HepG2 (cell line): ENCODE measurements around the gene OR10A3. TPM values are rescaled to one million over a fixed set of nuclear protein-coding genes. Genes with fewer than 3 reads are reported as not detected.

Experiments used
- ASH2L ChIP-seq: fragments of 300-600, 200-600 bp; sonication (generic); IDR thresholded peaks from 2 replicates; pipeline ENCODE4 v1.7.0; 2017; ENCODE audit warnings: low read depth, mild to moderate bottlenecking, moderate library complexity, mixed read lengths, low read length; ENCODE audit not compliant: insufficient read length
- CHD4 ChIP-seq: fragments of 200-600 bp; sonication (generic); IDR thresholded peaks from 2 replicates; pipeline ENCODE4 v1.7.0; 2017; ENCODE audit warnings: mild to moderate bottlenecking, low read length, borderline replicate concordance
- FOXA1 ChIP-seq, 2 experiments: fragments of 450-650 bp in 1 of 2; sonication (generic) in 1 of 2; formaldehyde crosslinking in 1 of 2; IDR thresholded peaks; 2 replicates each; pipeline versions ENCODE4 v1.4.0 to v1.6.1; 2016 to 2020; ENCODE audit warnings: missing genetic modification reagents in 1 of 2
- GATAD2A ChIP-seq: IDR thresholded peaks from 2 replicates; pipeline ENCODE4 v1.6.1; 2016
- ZFP1 ChIP-seq: IDR thresholded peaks from 2 replicates; pipeline ENCODE4 v1.6.1; 2016
- ZNF556 ChIP-seq: sonication (generic); formaldehyde crosslinking; IDR thresholded peaks from 2 replicates; pipeline ENCODE4 v1.4.0; 2020; ENCODE audit warnings: mild to moderate bottlenecking, missing genetic modification reagents, borderline replicate concordance
- ZNF577 ChIP-seq: sonication (generic); formaldehyde crosslinking; IDR thresholded peaks from 2 replicates; pipeline ENCODE4 v1.4.0; 2020; ENCODE audit warnings: mild to moderate bottlenecking, low read depth, missing genetic modification reagents, borderline replicate concordance
- polyA plus RNA-seq, 8 experiments: library from polyadenylated mRNA; depleted of rRNA in 3 of 8; stranded (reverse) in 7 of 8; unstranded in 1 of 8; fragments of >200 nt; fragmentation: Illumina TruSeq in 4 of 8; extraction: Trizol in 4 of 8; gene quantifications; 2 replicates each; pipeline versions ENCODE4 v1.2.1 to v1.2.3, GENCODE V29; 2011 to 2016; ENCODE audit warnings: low read depth in 4 of 8, missing spikeins in 1 of 8, mixed read lengths in 1 of 8; ENCODE audit not compliant: insufficient read depth in 1 of 8
- total RNA-seq, 5 experiments: library from RNA; depleted of rRNA; stranded (reverse); fragments of >200 nt; fragmentation: Illumina TruSeq; extraction: Trizol; gene quantifications; 2 replicates each; pipeline ENCODE4 v1.2.3, GENCODE V29; 2016; ENCODE audit warnings: low read depth in 1 of 5
- TF ChIP-seq, protein P1 (sequence below): sonication (generic); formaldehyde crosslinking; IDR thresholded peaks from 2 replicates; pipeline ENCODE4 v1.5.0; 2020; ENCODE audit warnings: mild to moderate bottlenecking, missing genetic modification reagents, borderline replicate concordance
- TF ChIP-seq, protein P2 (sequence below): sonication (generic); formaldehyde crosslinking; IDR thresholded peaks from 2 replicates; pipeline ENCODE4 v1.4.0; 2020; ENCODE audit warnings: mild to moderate bottlenecking, missing genetic modification reagents
- TF ChIP-seq, protein P3 (sequence below): sonication (generic); formaldehyde crosslinking; IDR thresholded peaks from 2 replicates; pipeline ENCODE4 v1.4.0; 2020; ENCODE audit warnings: missing genetic modification reagents
- TF ChIP-seq, protein P4 (sequence below): sonication (generic); formaldehyde crosslinking; IDR thresholded peaks from 2 replicates; pipeline ENCODE4 v1.4.0; 2020; ENCODE audit warnings: missing genetic modification reagents
- TF ChIP-seq, protein P5 (sequence below): IDR thresholded peaks from 2 replicates; pipeline ENCODE4 v1.6.1; 2018; ENCODE audit warnings: missing genetic modification reagents, mild to moderate bottlenecking, missing compliant biosample characterization
- TF ChIP-seq, protein P6 (sequence below): sonication (generic); formaldehyde crosslinking; IDR thresholded peaks from 2 replicates; pipeline ENCODE4 v1.4.0; 2020; ENCODE audit warnings: missing genetic modification reagents

Gene OR10A3
- total and polyA plus RNA-seq, 2 of the 13 experiments (the other 11 are each of a cell fraction or from before 2014, with no cell fraction given) = not detected

DNA sequence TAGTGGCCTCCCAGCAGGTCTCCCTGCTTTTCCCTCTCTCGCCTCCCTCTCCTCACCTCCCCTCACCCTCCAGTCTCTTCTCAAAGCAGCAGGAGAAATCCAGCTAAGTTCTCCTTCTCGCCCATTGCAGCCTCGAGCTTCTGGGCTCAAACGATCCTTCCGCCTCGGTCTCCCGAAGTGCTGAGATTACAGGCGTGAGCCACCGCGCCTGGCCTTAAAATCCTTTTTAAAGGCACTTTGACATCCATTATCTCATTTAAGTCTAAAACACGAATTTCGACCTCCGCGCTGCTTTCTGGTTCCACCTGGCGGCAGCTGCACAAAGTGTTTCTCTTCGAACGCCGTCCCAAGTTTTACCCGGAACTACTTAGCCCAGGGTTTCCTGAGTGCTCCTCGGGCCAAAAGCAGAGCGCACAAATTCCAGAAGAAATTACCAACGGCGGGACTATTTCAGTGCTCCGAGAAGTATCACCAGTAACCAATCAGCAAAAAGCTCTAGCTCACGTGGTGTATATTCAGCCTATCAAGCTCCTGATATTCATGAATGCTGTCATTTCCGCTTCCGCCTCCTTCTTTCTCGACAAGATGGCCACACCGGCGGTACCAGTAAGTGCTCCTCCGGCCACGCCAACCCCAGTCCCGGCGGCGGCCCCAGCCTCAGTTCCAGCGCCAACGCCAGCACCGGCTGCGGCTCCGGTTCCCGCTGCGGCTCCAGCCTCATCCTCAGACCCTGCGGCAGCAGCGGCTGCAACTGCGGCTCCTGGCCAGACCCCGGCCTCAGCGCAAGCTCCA, 45.5 kb upstream of the OR10A3 start, which contains the start of gene EIF3F (continued):
- TF ChIP-seq, protein P1, sequence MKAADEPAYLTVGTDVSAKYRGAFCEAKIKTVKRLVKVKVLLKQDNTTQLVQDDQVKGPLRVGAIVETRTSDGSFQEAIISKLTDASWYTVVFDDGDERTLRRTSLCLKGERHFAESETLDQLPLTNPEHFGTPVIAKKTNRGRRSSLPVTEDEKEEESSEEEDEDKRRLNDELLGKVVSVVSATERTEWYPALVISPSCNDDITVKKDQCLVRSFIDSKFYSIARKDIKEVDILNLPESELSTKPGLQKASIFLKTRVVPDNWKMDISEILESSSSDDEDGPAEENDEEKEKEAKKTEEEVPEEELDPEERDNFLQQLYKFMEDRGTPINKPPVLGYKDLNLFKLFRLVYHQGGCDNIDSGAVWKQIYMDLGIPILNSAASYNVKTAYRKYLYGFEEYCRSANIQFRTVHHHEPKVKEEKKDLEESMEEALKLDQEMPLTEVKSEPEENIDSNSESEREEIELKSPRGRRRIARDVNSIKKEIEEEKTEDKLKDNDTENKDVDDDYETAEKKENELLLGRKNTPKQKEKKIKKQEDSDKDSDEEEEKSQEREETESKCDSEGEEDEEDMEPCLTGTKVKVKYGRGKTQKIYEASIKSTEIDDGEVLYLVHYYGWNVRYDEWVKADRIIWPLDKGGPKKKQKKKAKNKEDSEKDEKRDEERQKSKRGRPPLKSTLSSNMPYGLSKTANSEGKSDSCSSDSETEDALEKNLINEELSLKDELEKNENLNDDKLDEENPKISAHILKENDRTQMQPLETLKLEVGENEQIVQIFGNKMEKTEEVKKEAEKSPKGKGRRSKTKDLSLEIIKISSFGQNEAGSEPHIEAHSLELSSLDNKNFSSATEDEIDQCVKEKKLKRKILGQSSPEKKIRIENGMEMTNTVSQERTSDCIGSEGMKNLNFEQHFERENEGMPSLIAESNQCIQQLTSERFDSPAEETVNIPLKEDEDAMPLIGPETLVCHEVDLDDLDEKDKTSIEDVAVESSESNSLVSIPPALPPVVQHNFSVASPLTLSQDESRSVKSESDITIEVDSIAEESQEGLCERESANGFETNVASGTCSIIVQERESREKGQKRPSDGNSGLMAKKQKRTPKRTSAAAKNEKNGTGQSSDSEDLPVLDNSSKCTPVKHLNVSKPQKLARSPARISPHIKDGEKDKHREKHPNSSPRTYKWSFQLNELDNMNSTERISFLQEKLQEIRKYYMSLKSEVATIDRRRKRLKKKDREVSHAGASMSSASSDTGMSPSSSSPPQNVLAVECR (CRISPR knock-in tag) = peak; percentile 87
- no peak for TF ChIP-seq CHD4
- no peak for TF ChIP-seq ZNF577 (CRISPR knock-in tag)
- TF ChIP-seq ASH2L = peak; percentile 97
- TF ChIP-seq, protein P2, sequence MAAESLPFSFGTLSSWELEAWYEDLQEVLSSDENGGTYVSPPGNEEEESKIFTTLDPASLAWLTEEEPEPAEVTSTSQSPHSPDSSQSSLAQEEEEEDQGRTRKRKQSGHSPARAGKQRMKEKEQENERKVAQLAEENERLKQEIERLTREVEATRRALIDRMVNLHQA (CRISPR knock-in tag) = no peak
- TF ChIP-seq ZNF556 (CRISPR knock-in tag) = peak; percentile 84; the same call in 1 of the 2 replicates
- TF ChIP-seq, protein P3, sequence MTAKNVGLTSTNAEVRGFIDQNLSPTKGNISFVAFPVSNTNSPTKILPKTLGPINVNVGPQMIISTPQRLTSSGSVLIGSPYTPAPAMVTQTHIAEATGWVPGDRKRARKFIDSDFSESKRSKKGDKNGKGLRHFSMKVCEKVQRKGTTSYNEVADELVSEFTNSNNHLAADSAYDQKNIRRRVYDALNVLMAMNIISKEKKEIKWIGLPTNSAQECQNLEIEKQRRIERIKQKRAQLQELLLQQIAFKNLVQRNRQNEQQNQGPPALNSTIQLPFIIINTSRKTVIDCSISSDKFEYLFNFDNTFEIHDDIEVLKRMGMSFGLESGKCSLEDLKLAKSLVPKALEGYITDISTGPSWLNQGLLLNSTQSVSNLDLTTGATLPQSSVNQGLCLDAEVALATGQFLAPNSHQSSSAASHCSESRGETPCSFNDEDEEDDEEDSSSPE = peak; percentile 97
- TF ChIP-seq, protein P4, sequence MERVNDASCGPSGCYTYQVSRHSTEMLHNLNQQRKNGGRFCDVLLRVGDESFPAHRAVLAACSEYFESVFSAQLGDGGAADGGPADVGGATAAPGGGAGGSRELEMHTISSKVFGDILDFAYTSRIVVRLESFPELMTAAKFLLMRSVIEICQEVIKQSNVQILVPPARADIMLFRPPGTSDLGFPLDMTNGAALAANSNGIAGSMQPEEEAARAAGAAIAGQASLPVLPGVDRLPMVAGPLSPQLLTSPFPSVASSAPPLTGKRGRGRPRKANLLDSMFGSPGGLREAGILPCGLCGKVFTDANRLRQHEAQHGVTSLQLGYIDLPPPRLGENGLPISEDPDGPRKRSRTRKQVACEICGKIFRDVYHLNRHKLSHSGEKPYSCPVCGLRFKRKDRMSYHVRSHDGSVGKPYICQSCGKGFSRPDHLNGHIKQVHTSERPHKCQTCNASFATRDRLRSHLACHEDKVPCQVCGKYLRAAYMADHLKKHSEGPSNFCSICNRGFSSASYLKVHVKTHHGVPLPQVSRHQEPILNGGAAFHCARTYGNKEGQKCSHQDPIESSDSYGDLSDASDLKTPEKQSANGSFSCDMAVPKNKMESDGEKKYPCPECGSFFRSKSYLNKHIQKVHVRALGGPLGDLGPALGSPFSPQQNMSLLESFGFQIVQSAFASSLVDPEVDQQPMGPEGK (CRISPR knock-in tag) = peak; percentile 23
- TF ChIP-seq, protein P5, sequence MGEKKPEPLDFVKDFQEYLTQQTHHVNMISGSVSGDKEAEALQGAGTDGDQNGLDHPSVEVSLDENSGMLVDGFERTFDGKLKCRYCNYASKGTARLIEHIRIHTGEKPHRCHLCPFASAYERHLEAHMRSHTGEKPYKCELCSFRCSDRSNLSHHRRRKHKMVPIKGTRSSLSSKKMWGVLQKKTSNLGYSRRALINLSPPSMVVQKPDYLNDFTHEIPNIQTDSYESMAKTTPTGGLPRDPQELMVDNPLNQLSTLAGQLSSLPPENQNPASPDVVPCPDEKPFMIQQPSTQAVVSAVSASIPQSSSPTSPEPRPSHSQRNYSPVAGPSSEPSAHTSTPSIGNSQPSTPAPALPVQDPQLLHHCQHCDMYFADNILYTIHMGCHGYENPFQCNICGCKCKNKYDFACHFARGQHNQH (CRISPR knock-in tag) = peak; percentile 94; the same call in 1 of the 2 replicates
- no peak for TF ChIP-seq FOXA1 (IDR thresholded peaks at IDR 0.05)
- no peak for TF ChIP-seq FOXA1 (CRISPR knock-in tag; IDR thresholded peaks at IDR 0.05)
- TF ChIP-seq, protein P6, sequence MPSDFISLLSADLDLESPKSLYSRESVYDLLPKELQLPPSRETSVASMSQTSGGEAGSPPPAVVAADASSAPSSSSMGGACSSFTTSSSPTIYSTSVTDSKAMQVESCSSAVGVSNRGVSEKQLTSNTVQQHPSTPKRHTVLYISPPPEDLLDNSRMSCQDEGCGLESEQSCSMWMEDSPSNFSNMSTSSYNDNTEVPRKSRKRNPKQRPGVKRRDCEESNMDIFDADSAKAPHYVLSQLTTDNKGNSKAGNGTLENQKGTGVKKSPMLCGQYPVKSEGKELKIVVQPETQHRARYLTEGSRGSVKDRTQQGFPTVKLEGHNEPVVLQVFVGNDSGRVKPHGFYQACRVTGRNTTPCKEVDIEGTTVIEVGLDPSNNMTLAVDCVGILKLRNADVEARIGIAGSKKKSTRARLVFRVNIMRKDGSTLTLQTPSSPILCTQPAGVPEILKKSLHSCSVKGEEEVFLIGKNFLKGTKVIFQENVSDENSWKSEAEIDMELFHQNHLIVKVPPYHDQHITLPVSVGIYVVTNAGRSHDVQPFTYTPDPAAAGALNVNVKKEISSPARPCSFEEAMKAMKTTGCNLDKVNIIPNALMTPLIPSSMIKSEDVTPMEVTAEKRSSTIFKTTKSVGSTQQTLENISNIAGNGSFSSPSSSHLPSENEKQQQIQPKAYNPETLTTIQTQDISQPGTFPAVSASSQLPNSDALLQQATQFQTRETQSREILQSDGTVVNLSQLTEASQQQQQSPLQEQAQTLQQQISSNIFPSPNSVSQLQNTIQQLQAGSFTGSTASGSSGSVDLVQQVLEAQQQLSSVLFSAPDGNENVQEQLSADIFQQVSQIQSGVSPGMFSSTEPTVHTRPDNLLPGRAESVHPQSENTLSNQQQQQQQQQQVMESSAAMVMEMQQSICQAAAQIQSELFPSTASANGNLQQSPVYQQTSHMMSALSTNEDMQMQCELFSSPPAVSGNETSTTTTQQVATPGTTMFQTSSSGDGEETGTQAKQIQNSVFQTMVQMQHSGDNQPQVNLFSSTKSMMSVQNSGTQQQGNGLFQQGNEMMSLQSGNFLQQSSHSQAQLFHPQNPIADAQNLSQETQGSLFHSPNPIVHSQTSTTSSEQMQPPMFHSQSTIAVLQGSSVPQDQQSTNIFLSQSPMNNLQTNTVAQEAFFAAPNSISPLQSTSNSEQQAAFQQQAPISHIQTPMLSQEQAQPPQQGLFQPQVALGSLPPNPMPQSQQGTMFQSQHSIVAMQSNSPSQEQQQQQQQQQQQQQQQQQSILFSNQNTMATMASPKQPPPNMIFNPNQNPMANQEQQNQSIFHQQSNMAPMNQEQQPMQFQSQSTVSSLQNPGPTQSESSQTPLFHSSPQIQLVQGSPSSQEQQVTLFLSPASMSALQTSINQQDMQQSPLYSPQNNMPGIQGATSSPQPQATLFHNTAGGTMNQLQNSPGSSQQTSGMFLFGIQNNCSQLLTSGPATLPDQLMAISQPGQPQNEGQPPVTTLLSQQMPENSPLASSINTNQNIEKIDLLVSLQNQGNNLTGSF (CRISPR knock-in tag) = peak; percentile 79; the same call in 1 of the 2 replicates
- peak; percentile 57; the same call in 1 of the 2 replicates for TF ChIP-seq GATAD2A (CRISPR knock-in tag)
- no peak for TF ChIP-seq ZFP1
